HepG2 (cell line): ENCODE measurements around the gene BCAM. TPM values are rescaled to one million over a fixed set of nuclear protein-coding genes. Genes with fewer than 3 reads are reported as not detected.

Experiments
- ARNT ChIP-seq: fragments of 450-650 bp; IDR thresholded peaks from 2 replicates; pipeline ENCODE4 v1.6.1; 2017
- ASH2L ChIP-seq: fragments of 300-600, 200-600 bp; sonication (generic); IDR thresholded peaks from 2 replicates; pipeline ENCODE4 v1.7.0; 2017; ENCODE audit warnings: low read depth, mild to moderate bottlenecking, moderate library complexity, mixed read lengths, low read length; ENCODE audit not compliant: insufficient read length
- DR1 ChIP-seq: sonication (generic); formaldehyde crosslinking; IDR thresholded peaks from 2 replicates; pipeline ENCODE4 v1.8.0; 2021; ENCODE audit warnings: mild to moderate bottlenecking, missing genetic modification reagents, inconsistent platforms
- FOXA3 ChIP-seq: IDR thresholded peaks from 2 replicates; pipeline ENCODE4 v1.6.1; 2016; ENCODE audit warnings: missing genetic modification reagents, missing compliant biosample characterization
- RXRA ChIP-seq: sonication (generic); formaldehyde crosslinking; IDR thresholded peaks from 2 replicates; pipeline ENCODE4 v1.5.1; 2020; ENCODE audit warnings: missing genetic modification reagents
- TFDP2 ChIP-seq: sonication (generic); formaldehyde crosslinking; IDR thresholded peaks from 2 replicates; pipeline ENCODE4 v1.4.0; 2020; ENCODE audit warnings: missing genetic modification reagents
- ZHX1 ChIP-seq: sonication (generic); formaldehyde crosslinking; IDR thresholded peaks from 2 replicates; pipeline ENCODE4 v1.8.1; 2022; ENCODE audit warnings: low read depth, mild to moderate bottlenecking, missing genetic modification reagents
- ZNF614 ChIP-seq: IDR thresholded peaks from 2 replicates; pipeline ENCODE4 v1.6.1; 2018; ENCODE audit warnings: missing biosample characterization, missing genetic modification reagents, inconsistent platforms, borderline replicate concordance
- ZNF660 ChIP-seq: sonication (generic); formaldehyde crosslinking; IDR thresholded peaks from 2 replicates; pipeline ENCODE4 v1.5.1; 2020; ENCODE audit warnings: mild to moderate bottlenecking, low read depth, missing genetic modification reagents, borderline replicate concordance
- ZNF879 ChIP-seq: sonication (generic); formaldehyde crosslinking; IDR thresholded peaks from 2 replicates; pipeline ENCODE4 v1.8.1; 2023; ENCODE audit warnings: missing genetic modification reagents
- polyA plus RNA-seq, 8 experiments: library from polyadenylated mRNA; depleted of rRNA in 3 of 8; stranded (reverse) in 7 of 8; unstranded in 1 of 8; fragments of >200 nt; fragmentation: Illumina TruSeq in 4 of 8; extraction: Trizol in 4 of 8; gene quantifications; 2 replicates each; pipeline versions ENCODE4 v1.2.1 to v1.2.3, GENCODE V29; 2011 to 2016; ENCODE audit warnings: low read depth in 4 of 8, missing spikeins in 1 of 8, mixed read lengths in 1 of 8; ENCODE audit not compliant: insufficient read depth in 1 of 8
- total RNA-seq, 5 experiments: library from RNA; depleted of rRNA; stranded (reverse); fragments of >200 nt; fragmentation: Illumina TruSeq; extraction: Trizol; gene quantifications; 2 replicates each; pipeline ENCODE4 v1.2.3, GENCODE V29; 2016; ENCODE audit warnings: low read depth in 1 of 5
- TF ChIP-seq, protein P1 (sequence below), 2 experiments: sonication (generic) in 1 of 2; formaldehyde crosslinking in 1 of 2; IDR thresholded peaks; 2 replicates each; pipeline versions ENCODE4 v1.5.1 to v1.6.1; 2011 to 2020; ENCODE audit warnings: borderline replicate concordance in 1 of 2, low read depth in 1 of 2, low read length in 1 of 2, mild to moderate bottlenecking in 1 of 2, missing genetic modification reagents in 1 of 2, moderate library complexity in 1 of 2
- TF ChIP-seq, protein P2 (sequence below): sonication (generic); formaldehyde crosslinking; IDR thresholded peaks from 2 replicates; pipeline ENCODE4 v1.5.0; 2020; ENCODE audit warnings: mild to moderate bottlenecking, missing genetic modification reagents, borderline replicate concordance

Gene BCAM
- total and polyA plus RNA-seq, 2 of the 13 experiments (the other 11 are each of a cell fraction or from before 2014, with no cell fraction given), result 51.2 to 62.7 TPM

- TF ChIP-seq ZNF660 (CRISPR knock-in tag), result no peak
- TF ChIP-seq ZNF614, result 0 out of 2 replicates have a peak, but pooled peaks have one; percentile 51
- TF ChIP-seq TFDP2 (CRISPR knock-in tag), result no peak
- TF ChIP-seq DR1, result no peak
- TF ChIP-seq ZHX1 (CRISPR knock-in tag), result 0 out of 2 replicates have a peak, but pooled peaks have one; percentile 38
- TF ChIP-seq, protein P1, sequence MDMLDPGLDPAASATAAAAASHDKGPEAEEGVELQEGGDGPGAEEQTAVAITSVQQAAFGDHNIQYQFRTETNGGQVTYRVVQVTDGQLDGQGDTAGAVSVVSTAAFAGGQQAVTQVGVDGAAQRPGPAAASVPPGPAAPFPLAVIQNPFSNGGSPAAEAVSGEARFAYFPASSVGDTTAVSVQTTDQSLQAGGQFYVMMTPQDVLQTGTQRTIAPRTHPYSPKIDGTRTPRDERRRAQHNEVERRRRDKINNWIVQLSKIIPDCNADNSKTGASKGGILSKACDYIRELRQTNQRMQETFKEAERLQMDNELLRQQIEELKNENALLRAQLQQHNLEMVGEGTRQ (IDR thresholded peaks at IDR 0.05; ENCODE audit: low read depth, low read length), result peak; percentile 46; the same call in 1 of the 2 replicates
- TF ChIP-seq, protein P1 (CRISPR knock-in tag; IDR thresholded peaks at IDR 0.05; ENCODE audit: borderline replicate concordance), result no peak
- TF ChIP-seq FOXA3 (CRISPR knock-in tag), result peak; percentile 33; the same call in 1 of the 2 replicates
- no peak for TF ChIP-seq ARNT
- TF ChIP-seq ASH2L, result no peak
- TF ChIP-seq ZNF879 (CRISPR knock-in tag), result no peak
- TF ChIP-seq, protein P2, sequence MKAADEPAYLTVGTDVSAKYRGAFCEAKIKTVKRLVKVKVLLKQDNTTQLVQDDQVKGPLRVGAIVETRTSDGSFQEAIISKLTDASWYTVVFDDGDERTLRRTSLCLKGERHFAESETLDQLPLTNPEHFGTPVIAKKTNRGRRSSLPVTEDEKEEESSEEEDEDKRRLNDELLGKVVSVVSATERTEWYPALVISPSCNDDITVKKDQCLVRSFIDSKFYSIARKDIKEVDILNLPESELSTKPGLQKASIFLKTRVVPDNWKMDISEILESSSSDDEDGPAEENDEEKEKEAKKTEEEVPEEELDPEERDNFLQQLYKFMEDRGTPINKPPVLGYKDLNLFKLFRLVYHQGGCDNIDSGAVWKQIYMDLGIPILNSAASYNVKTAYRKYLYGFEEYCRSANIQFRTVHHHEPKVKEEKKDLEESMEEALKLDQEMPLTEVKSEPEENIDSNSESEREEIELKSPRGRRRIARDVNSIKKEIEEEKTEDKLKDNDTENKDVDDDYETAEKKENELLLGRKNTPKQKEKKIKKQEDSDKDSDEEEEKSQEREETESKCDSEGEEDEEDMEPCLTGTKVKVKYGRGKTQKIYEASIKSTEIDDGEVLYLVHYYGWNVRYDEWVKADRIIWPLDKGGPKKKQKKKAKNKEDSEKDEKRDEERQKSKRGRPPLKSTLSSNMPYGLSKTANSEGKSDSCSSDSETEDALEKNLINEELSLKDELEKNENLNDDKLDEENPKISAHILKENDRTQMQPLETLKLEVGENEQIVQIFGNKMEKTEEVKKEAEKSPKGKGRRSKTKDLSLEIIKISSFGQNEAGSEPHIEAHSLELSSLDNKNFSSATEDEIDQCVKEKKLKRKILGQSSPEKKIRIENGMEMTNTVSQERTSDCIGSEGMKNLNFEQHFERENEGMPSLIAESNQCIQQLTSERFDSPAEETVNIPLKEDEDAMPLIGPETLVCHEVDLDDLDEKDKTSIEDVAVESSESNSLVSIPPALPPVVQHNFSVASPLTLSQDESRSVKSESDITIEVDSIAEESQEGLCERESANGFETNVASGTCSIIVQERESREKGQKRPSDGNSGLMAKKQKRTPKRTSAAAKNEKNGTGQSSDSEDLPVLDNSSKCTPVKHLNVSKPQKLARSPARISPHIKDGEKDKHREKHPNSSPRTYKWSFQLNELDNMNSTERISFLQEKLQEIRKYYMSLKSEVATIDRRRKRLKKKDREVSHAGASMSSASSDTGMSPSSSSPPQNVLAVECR (CRISPR knock-in tag), result peak; percentile 63
- TF ChIP-seq RXRA (CRISPR knock-in tag), result no peak
- TF ChIP-seq, all 625 proteins: peak for 164
These were observed 36.9 kb downstream of the BCAM start, which contains the start of gene NECTIN2 (continued) for GRCh38 chr19:44845612-44846454.
